WTC11 (cell line): Measurements from ENCODE around the gene PREX1.

ENCODE experiments used
- ATF2 ChIP-seq: sonication (generic); formaldehyde crosslinking; IDR thresholded peaks from 2 replicates; pipeline ENCODE4 v1.8.1; 2022; ENCODE audit warnings: low read depth, missing genetic modification reagents, borderline replicate concordance
- CREB1 ChIP-seq: sonication (generic); formaldehyde crosslinking; IDR thresholded peaks from 2 replicates; pipeline ENCODE4 v1.8.0; 2023; ENCODE audit warnings: mild to moderate bottlenecking, missing genetic modification reagents
- CTCF ChIP-seq: fragments of 200-600 bp; IDR thresholded peaks from 2 replicates; pipeline ENCODE4 v1.8.0; 2022; ENCODE audit warnings: antibody characterized with exemption
- E2F5 ChIP-seq: sonication (generic); formaldehyde crosslinking; IDR thresholded peaks from 2 replicates; pipeline ENCODE4 v1.8.1; 2022; ENCODE audit warnings: mild to moderate bottlenecking, moderate library complexity, missing genetic modification reagents
- ESRRA ChIP-seq: sonication (generic); formaldehyde crosslinking; IDR thresholded peaks from 2 replicates; pipeline ENCODE4 v1.8.1; 2022; ENCODE audit warnings: mild to moderate bottlenecking, missing genetic modification reagents, borderline replicate concordance
- HMGXB4 ChIP-seq: sonication (generic); formaldehyde crosslinking; IDR thresholded peaks from 2 replicates; pipeline ENCODE4 v1.8.1; 2023; ENCODE audit warnings: mild to moderate bottlenecking, moderate library complexity, missing genetic modification reagents
- MAX ChIP-seq: sonication (generic); formaldehyde crosslinking; IDR thresholded peaks from 2 replicates; pipeline ENCODE4 v1.8.0; 2022; ENCODE audit warnings: mild to moderate bottlenecking, missing genetic modification reagents
- MXD4 ChIP-seq: fragments of 250-450 bp; sonication (Bioruptor Pico); IDR thresholded peaks from 2 replicates; pipeline ENCODE4 v1.8.0; 2021; ENCODE audit warnings: mild to moderate bottlenecking, moderate library complexity, borderline replicate concordance
- SP1 ChIP-seq: sonication (generic); formaldehyde crosslinking; conservative IDR thresholded peaks from 2 replicates; pipeline ENCODE4 v1.8.1; 2022; ENCODE audit warnings: missing genetic modification reagents
- ZNF512 ChIP-seq: sonication (generic); formaldehyde crosslinking; IDR thresholded peaks from 2 replicates; pipeline ENCODE4 v1.8.1; 2022; ENCODE audit warnings: missing genetic modification reagents, borderline replicate concordance

- TF ChIP-seq ESRRA (CRISPR knock-in tag) (no peak), MXD4 (no peak), CTCF (peak; percentile 50; the same call in 1 of the 2 replicates), ATF2 (CRISPR knock-in tag) (no peak), HMGXB4 (CRISPR knock-in tag) (no peak), E2F5 (CRISPR knock-in tag) (no peak), CREB1 (CRISPR knock-in tag) (no peak), ZNF512 (CRISPR knock-in tag) (no peak), SP1 (CRISPR knock-in tag) (no peak), MAX (CRISPR knock-in tag) (no peak)
Measured at GRCh38 chr20:48656661-48657211, 171.1 kb downstream of the PREX1 start.
